ENCODE results near the gene ZNF740.

DNA sequence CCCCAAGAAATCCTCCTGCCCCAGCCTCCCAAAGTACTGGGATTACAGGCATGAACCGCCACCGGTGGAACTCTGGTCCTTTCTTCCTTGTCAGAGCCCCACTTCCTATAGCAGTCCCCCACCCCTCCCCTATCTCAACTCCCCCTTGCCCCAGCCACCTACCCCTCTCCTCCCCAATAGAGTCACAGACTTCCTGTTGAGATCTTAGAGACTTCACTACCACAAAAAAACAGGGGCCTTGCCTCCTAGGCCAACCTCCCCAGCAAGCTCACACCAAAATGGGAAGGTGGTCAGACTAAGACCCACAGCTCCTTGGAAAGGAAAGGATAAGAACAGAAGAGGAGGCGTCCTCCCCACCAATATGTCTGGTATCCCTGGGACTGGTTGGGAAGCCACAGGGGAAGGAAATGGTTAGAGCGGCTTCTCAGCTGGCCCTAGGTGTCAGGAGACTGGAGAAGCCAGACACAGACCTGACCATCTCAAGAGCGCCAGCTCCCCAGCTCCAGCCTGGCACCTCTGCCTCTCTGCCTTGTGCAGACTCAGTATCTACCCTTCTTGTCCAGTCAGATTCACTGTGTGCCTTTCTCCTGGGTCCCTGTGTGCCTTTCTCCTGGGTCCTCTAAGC lies 18.1 kb downstream of the ZNF740 start:
- TF ChIP-seq, protein P1, sequence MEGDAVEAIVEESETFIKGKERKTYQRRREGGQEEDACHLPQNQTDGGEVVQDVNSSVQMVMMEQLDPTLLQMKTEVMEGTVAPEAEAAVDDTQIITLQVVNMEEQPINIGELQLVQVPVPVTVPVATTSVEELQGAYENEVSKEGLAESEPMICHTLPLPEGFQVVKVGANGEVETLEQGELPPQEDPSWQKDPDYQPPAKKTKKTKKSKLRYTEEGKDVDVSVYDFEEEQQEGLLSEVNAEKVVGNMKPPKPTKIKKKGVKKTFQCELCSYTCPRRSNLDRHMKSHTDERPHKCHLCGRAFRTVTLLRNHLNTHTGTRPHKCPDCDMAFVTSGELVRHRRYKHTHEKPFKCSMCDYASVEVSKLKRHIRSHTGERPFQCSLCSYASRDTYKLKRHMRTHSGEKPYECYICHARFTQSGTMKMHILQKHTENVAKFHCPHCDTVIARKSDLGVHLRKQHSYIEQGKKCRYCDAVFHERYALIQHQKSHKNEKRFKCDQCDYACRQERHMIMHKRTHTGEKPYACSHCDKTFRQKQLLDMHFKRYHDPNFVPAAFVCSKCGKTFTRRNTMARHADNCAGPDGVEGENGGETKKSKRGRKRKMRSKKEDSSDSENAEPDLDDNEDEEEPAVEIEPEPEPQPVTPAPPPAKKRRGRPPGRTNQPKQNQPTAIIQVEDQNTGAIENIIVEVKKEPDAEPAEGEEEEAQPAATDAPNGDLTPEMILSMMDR (IDR thresholded peaks at IDR 0.05): no peak
- TF ChIP-seq POLR2A (IDR thresholded peaks at IDR 0.05): no peak

Measured in body of pancreas (tissue), 4 donors.